HuH-7 (cell line): ENCODE measurements around the gene IRF6.

Source experiments
- DNase-seq: peaks from one replicate; pipeline ENCODE4 v3.0.0; 2011; ENCODE audit warnings: low spot score

IRF6 gene

GRCh38 chr1:209805875-209806760 is at the start of gene IRF6:
TSS of gene IRF6 (minus strand) at chr1:209806142. CDS start at chr1:209801413, 4,729 bp downstream.
- no peak for DNase-seq

GRCh38 chr1:209855623-209856022 is 49.7 kb upstream of the IRF6 start:
- no peak for DNase-seq

- DNase-seq: no peak
Observed at GRCh38 chr1:209855006-209855405, 49.1 kb upstream of the IRF6 start.

GRCh38 chr1:209854196-209854595 is 48.3 kb upstream of the IRF6 start:
- no peak for DNase-seq

- no peak for DNase-seq
Observed at GRCh38 chr1:209853676-209854075, 47.7 kb upstream of the IRF6 start.

- DNase-seq: peak; percentile 68
Observed at GRCh38 chr1:209850342-209850979, 44.5 kb upstream of the IRF6 start.

GRCh38 chr1:209849388-209849787 is 43.4 kb upstream of the IRF6 start:
- DNase-seq: no peak

GRCh38 chr1:209845408-209845725 is 39.4 kb upstream of the IRF6 start:
- DNase-seq: no peak

- DNase-seq: no peak
Observed at GRCh38 chr1:209844695-209845407, 38.9 kb upstream of the IRF6 start.

- DNase-seq: no peak
Observed at GRCh38 chr1:209840611-209841010, 34.7 kb upstream of the IRF6 start.

GRCh38 chr1:209839875-209840546 is 34.1 kb upstream of the IRF6 start:
- DNase-seq: no peak

GRCh38 chr1:209838537-209838936 is 32.6 kb upstream of the IRF6 start:
- no peak for DNase-seq

- DNase-seq: no peak
Observed at GRCh38 chr1:209837671-209838070, 31.7 kb upstream of the IRF6 start.

GRCh38 chr1:209835782-209836298 is 29.9 kb upstream of the IRF6 start:
- no peak for DNase-seq

GRCh38 chr1:209831615-209832014 is 25.7 kb upstream of the IRF6 start:
- DNase-seq: no peak

GRCh38 chr1:209830722-209831121 is 24.8 kb upstream of the IRF6 start:
- DNase-seq: no peak

- DNase-seq: no peak
Observed at GRCh38 chr1:209829716-209830115, 23.8 kb upstream of the IRF6 start.

- peak; percentile 64 for DNase-seq
Observed at GRCh38 chr1:209827384-209828262, 21.7 kb upstream of the IRF6 start, which contains the start of gene UTP25. TSS of gene UTP25 (plus strand) at chr1:209827972. CDS start at chr1:209828064, 92 bp downstream.

GRCh38 chr1:209825591-209826434 is 19.9 kb upstream of the IRF6 start:
- DNase-seq: no peak
